ENCODE results near the gene STRADB.
"Not testable (repeated sequence)": the region's sequence is repeated elsewhere in the genome, so short reads cannot be mapped to it uniquely, and the experiment has no call there.

DNA sequence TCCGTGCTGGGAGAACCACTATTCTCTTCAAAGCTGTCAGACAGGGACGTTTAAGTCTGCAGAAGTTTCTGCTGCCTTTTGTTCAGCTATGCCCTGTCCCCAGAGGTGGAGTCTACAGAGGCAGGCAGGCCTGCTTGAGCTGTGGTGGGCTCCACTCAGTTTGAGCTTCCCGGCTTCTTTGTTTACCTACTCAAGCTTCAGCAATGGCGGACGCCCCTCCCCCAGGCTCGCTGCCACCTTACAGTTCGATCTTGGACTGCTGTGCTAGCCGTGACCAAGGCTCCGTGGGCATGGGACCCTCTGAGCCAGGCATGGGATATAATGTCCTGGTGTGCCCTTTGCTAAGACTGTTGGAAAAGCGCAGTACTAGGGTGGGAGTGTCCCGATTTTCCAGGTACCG lies 21.2 kb upstream of the STRADB start:
- TF ChIP-seq, protein P1, sequence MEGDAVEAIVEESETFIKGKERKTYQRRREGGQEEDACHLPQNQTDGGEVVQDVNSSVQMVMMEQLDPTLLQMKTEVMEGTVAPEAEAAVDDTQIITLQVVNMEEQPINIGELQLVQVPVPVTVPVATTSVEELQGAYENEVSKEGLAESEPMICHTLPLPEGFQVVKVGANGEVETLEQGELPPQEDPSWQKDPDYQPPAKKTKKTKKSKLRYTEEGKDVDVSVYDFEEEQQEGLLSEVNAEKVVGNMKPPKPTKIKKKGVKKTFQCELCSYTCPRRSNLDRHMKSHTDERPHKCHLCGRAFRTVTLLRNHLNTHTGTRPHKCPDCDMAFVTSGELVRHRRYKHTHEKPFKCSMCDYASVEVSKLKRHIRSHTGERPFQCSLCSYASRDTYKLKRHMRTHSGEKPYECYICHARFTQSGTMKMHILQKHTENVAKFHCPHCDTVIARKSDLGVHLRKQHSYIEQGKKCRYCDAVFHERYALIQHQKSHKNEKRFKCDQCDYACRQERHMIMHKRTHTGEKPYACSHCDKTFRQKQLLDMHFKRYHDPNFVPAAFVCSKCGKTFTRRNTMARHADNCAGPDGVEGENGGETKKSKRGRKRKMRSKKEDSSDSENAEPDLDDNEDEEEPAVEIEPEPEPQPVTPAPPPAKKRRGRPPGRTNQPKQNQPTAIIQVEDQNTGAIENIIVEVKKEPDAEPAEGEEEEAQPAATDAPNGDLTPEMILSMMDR (conservative IDR thresholded peaks at IDR 0.05; ENCODE audit: low read depth, low read length), result not testable (repeated sequence)
- TF ChIP-seq EZH2 (IDR thresholded peaks at IDR 0.05; ENCODE audit: borderline replicate concordance, low read depth, low read length, poor library complexity, severe bottlenecking), result not testable (repeated sequence)
